Hepatocyte (in vitro differentiated cells): ENCODE results near the gene OGFOD1. TPM values are rescaled to one million over a fixed set of nuclear protein-coding genes. Genes with fewer than 3 reads are reported as not detected.

Experiments used
- DNase-seq: peaks from one replicate; pipeline ENCODE4 v3.0.0-alpha.2; 2016; ENCODE audit warnings: low spot score
- H2AFZ ChIP-seq: fragments of 200-600 bp; sonication (generic); 2 replicates; pipeline ENCODE4 v1.6.0; 2016; ENCODE audit warnings: antibody characterized with exemption, mild to moderate bottlenecking
- H3K27ac ChIP-seq: fragments of 200-600 bp; sonication (generic); 2 replicates; pipeline ENCODE4 v1.5.1; 2016; ENCODE audit warnings: mild to moderate bottlenecking
- H3K27me3 ChIP-seq: fragments of 200-600 bp; sonication (generic); 2 replicates; pipeline ENCODE4 v1.6.1; 2016
- H3K36me3 ChIP-seq: fragments of 200-600 bp; sonication (generic); replicated peaks from 2 replicates; pipeline ENCODE4 v1.5.1; 2016; ENCODE audit warnings: low read depth; ENCODE audit not compliant: insufficient read depth
- H3K4me1 ChIP-seq: fragments of 200-600 bp; sonication (generic); 2 replicates; pipeline ENCODE4 v1.5.1; 2016; ENCODE audit warnings: mild to moderate bottlenecking, moderate library complexity; ENCODE audit not compliant: insufficient read depth
- H3K4me2 ChIP-seq: fragments of 200-600 bp; sonication (generic); 2 replicates; pipeline ENCODE4 v1.6.0; 2016
- H3K4me3 ChIP-seq: fragments of 200-600 bp; sonication (generic); 2 replicates; pipeline ENCODE4 v1.5.1; 2016; ENCODE audit warnings: mild to moderate bottlenecking
- H3K79me2 ChIP-seq: fragments of 200-600 bp; sonication (generic); 2 replicates; pipeline ENCODE4 v1.6.0; 2017; ENCODE audit warnings: mild to moderate bottlenecking
- H3K9me2 ChIP-seq: fragments of 200-600 bp; sonication (generic); replicated peaks from 2 replicates; pipeline ENCODE4 v1.6.0; 2017; ENCODE audit warnings: mild to moderate bottlenecking; ENCODE audit not compliant: insufficient read depth
- H3K9me3 ChIP-seq: fragments of 200-600 bp; sonication (generic); 2 replicates; pipeline ENCODE4 v1.5.1; 2016; ENCODE audit warnings: low read depth, mild to moderate bottlenecking
- H4K20me1 ChIP-seq: fragments of 200-600 bp; sonication (generic); 2 replicates; pipeline ENCODE4 v1.6.0; 2016; ENCODE audit warnings: mild to moderate bottlenecking; ENCODE audit not compliant: insufficient read depth, poor library complexity, severe bottlenecking
- EZH2 ChIP-seq: fragments of 200-600 bp; sonication (generic); IDR thresholded peaks from 2 replicates; pipeline ENCODE4 v1.6.1; 2016; ENCODE audit warnings: antibody characterized with exemption, mild to moderate bottlenecking, borderline replicate concordance
- EZH2phosphoT487 ChIP-seq: fragments of 200-600 bp; sonication (generic); IDR thresholded peaks from one replicate; pipeline ENCODE4 v1.6.1; 2018; ENCODE audit warnings: antibody characterized with exemption, mild to moderate bottlenecking, low read depth, moderate library complexity; ENCODE audit not compliant: unreplicated experiment, severe bottlenecking
- WGBS: methylation state at CpG from one replicate; pipeline ENCODE4 v1.1.6; 2016; ENCODE audit warnings: low lambda C conversion rate; ENCODE audit errors: missing lambda C conversion rate; 5-methylcytosine and 5-hydroxymethylcytosine counted together
- polyA plus RNA-seq: library from polyadenylated mRNA; unstranded; fragments of >200 nt; fragmentation: Nextera tagmentation; extraction: Ambion mirVana; gene quantifications from 2 replicates; pipeline ENCODE4 v1.2.1, GENCODE V29; 2016
- total RNA-seq: library from RNA; depleted of rRNA; stranded (reverse); fragments of >200 nt; gene quantifications from 2 replicates; pipeline ENCODE4 v1.2.3, GENCODE V29; 2014
- TF ChIP-seq, protein P1 (sequence below): fragments of 200-600 bp; sonication (generic); IDR thresholded peaks from 2 replicates; pipeline ENCODE4 v1.5.1; 2016; ENCODE audit warnings: antibody characterized with exemption, mild to moderate bottlenecking; ENCODE audit not compliant: poor library complexity

OGFOD1 gene
- total and polyA plus RNA-seq, 2 experiments from 2014 or later: 55.5 to 58.9 TPM

DNA sequence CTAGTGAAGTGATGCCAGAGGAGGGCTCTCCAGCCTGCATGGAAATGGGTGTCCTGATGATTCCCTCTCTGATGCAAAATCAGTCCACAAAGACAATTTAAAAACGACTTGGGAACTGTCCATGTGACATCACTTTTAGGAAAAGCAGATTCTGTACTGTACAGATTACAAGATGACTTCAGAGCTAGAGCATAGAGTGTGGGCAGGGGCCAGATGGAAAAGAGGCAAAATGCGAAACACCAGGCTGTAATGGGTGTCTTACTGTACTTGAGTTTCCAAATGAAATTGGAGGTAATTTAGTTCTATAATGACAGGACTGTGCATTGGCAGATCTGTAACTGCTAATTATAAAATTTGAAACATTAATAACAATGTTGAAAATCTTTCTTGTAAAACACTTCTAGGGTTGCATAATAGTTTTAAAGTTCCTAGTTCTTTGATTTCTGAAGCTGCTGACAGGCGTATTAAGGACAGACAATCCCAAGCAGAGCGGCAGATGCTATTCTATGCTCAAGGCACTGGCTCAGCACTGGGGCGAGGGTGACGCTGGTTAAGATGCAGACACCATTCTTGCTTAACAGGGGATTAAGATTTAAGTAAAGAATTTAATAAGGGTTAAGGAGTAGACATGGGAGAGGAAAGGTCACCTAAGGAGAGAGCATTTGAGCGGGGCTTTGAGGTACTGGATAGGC lies 29.6 kb downstream of the OGFOD1 start:
- no peaks in the 10 kb centered on the region for H3K4me1 ChIP-seq
- H3K9me3 ChIP-seq: no peaks in the 10 kb centered on the region
- H3K27me3 ChIP-seq: no peaks in the 10 kb centered on the region
- WGBS: 81% methylated on average over 7 of the region's 7 CpGs
- no peaks in the 10 kb centered on the region for H3K79me2 ChIP-seq
- TF ChIP-seq EZH2: no peak
- TF ChIP-seq EZH2phosphoT487: no peak
- TF ChIP-seq, protein P1, sequence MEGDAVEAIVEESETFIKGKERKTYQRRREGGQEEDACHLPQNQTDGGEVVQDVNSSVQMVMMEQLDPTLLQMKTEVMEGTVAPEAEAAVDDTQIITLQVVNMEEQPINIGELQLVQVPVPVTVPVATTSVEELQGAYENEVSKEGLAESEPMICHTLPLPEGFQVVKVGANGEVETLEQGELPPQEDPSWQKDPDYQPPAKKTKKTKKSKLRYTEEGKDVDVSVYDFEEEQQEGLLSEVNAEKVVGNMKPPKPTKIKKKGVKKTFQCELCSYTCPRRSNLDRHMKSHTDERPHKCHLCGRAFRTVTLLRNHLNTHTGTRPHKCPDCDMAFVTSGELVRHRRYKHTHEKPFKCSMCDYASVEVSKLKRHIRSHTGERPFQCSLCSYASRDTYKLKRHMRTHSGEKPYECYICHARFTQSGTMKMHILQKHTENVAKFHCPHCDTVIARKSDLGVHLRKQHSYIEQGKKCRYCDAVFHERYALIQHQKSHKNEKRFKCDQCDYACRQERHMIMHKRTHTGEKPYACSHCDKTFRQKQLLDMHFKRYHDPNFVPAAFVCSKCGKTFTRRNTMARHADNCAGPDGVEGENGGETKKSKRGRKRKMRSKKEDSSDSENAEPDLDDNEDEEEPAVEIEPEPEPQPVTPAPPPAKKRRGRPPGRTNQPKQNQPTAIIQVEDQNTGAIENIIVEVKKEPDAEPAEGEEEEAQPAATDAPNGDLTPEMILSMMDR: no peak
- H3K27ac ChIP-seq: peak overlapping the region; percentile 8
- no peaks in the 10 kb centered on the region for H4K20me1 ChIP-seq
- no peak overlapping the region for H3K4me3 ChIP-seq
- peaks cover 6% of the 10 kb centered on the region for H3K36me3 ChIP-seq
- H3K9me2 ChIP-seq: peaks cover 2% of the 10 kb centered on the region
- no peak overlapping the region for H2AFZ ChIP-seq
- no peak overlapping the region for H3K4me2 ChIP-seq
- DNase-seq: peak; percentile 12

DNA sequence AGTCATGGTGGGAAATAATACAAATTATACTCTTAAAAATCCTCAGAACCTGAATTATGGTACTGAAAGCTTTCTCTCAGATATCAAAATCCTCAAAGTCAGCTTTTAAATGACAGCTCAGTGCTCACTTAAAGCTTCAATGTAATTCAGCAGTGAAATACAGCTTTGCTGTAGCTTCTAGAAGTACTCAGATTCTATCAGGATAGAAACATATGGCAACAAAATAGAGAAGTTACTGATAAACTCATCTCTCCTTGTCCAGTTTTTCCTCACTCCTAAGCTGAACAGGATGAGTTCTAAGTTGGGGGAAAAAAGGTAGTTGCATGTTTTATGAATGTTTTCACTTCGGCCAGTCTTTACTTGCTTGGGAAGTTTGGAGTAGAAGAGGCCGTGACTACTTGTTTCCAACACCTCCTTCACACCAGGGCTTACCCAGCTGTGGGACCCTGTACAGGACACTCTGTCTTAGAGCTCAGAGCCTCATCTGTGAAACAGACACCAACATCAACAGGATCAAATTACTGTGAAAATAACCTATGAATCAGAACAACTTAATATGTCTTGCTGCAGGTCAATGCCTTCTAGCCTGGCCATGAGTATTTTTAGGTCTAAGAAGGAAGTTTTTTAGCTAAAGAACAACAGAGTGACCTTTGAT lies 30.2 kb downstream of the OGFOD1 start:
- Histone ChIP-seq H3K4me3 (no peak overlapping the region), H3K79me2 (no peaks in the 10 kb centered on the region), H3K9me3 (no peaks in the 10 kb centered on the region), H2AFZ (no peak overlapping the region), H3K36me3 (peaks cover 6% of the 10 kb centered on the region), H3K27me3 (no peaks in the 10 kb centered on the region), H3K27ac (peak overlapping the region; percentile 8), H4K20me1 (no peaks in the 10 kb centered on the region), H3K4me2 (no peak overlapping the region), H3K4me1 (no peaks in the 10 kb centered on the region), H3K9me2 (peaks cover 2% of the 10 kb centered on the region)
- TF ChIP-seq EZH2 (no peak), EZH2phosphoT487 (no peak)
- TF ChIP-seq, protein P1: no peak
- no peak for DNase-seq
- 78% methylated on average over 2 of the region's 2 CpGs for WGBS

DNA sequence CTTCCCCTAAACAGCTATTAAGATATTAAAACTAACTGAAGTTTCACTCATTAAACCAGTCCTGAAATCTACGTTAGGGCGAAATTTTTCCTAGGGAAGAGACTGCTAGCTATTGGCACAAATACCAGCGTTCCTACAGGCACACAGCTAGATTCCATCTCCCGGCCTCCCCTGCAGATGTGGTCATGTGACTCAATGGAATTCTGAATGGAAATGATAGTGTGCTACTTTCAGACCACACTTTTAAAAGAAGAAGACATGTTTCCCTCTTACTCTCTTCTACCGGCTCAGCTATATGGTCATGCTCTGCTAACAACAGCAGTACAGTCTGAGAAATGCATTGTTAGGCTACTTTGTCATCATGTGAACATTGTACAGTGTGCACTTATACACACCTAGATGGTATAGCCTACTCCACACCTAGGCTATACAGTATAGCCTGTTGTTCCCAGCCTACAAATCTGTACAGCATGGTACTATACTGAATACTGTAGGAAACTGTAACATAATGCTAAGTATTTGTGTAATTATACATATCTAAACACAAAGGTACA lies 31.4 kb downstream of the OGFOD1 start:
- DNase-seq: no peak
- H3K4me2 ChIP-seq: no peak overlapping the region
- no peak overlapping the region for H3K27ac ChIP-seq
- no peaks in the 10 kb centered on the region for H3K79me2 ChIP-seq
- H3K27me3 ChIP-seq: no peaks in the 10 kb centered on the region
- H4K20me1 ChIP-seq: no peaks in the 10 kb centered on the region
- no peaks in the 10 kb centered on the region for H3K4me1 ChIP-seq
- peaks cover 6% of the 10 kb centered on the region for H3K36me3 ChIP-seq
- H2AFZ ChIP-seq: no peak overlapping the region
- no peak for TF ChIP-seq EZH2phosphoT487
- TF ChIP-seq EZH2: no peak
- TF ChIP-seq, protein P1: no peak
- H3K9me3 ChIP-seq: no peaks in the 10 kb centered on the region
- WGBS: 75% methylated on average over 5 of the region's 5 CpGs
- H3K4me3 ChIP-seq: no peak overlapping the region
- peaks cover 2% of the 10 kb centered on the region for H3K9me2 ChIP-seq
